ENCODE data around the gene PTTG1IP2.

PTTG1IP2 gene

DNA sequence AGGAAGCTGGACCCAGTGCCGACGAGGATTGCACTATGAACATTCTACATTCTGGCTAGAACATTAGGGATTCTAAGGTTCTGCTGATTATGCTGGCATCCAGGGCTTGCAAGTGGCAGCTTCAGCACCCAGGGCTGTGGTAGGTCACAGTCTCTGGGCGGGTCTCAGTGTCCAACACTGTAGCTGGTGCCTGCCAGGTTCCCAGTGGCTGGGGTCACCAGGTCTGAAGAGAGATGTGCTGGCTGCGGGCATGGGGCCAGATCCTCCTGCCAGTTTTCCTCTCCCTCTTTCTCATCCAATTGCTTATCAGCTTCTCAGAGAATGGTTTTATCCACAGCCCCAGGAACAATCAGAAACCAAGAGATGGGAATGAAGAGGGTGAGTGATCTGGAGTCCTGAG, at the start of gene PTTG1IP2:
Gene PTTG1IP2 (plus strand): TSS at position 86 of the 400 bp plus-strand sequence. CDS start 148 bp downstream, at position 234.
- no peak for DNase-seq (ENCODE audit: low read depth)

DNA sequence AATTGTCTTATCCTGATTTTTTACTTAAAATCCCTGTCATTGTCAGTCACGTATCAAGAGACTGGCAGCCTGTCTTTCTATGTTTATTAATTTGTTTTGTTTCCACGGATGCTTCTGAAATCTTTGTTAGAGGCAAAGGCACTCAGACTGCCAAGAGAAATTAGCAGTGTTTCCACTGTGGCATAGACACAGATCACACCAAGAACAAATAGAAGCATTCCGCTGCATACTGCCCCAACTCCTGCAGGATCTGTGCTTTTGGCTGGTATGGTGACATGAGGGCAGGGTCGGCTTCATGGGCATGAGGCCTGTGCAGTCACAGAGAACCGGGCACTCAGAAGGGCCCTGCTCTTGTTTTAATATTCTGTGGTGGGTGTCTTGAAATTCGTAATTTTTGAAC, 47.8 kb upstream of the PTTG1IP2 start:
- no peak for DNase-seq (ENCODE audit: low read depth)

DNA sequence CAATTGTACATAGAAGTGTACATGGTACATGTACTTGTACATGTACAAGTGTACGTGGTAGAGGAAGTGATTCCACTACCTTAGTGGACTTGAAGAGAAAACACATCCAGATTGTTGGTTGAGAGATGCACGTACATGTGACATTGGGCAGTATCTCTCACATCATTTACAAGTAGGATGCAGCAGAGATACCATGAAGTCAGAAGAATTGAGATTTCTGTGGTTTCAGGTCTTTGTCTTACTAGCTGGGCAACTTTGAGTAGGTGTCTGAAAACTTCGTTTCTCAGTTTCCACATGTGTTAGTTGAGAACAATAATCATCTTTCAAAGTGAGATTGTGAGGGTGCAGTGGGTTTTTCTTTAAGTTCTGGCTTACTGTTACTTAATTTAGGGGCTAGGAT, 44.7 kb upstream of the PTTG1IP2 start:
- DNase-seq (ENCODE audit: low read depth) = no peak

DNA sequence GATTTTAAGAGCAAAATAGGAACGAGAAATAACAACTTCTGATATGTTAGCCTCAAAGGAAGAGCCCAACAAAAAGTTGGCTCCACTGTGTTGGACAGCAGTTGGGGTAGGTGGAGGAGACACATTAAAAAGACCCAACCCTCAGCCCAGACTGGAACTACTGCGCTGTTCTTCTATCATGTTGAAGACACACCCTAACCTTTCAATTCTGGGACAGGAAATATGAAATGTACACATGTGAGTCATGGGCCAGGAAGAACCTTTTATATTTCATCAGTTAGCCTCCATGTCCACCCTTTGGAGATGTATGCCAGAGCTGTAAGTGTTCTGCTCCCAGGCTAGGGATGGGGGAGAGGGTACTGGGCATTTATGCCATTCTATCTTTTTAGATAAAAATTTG, 44.1 kb upstream of the PTTG1IP2 start:
- DNase-seq (ENCODE audit: low read depth) = no peak

GRCh38 chr7:90430614-90431460, 38.6 kb upstream of the PTTG1IP2 start:
- DNase-seq (ENCODE audit: low read depth) = no peak

- no peak for DNase-seq (ENCODE audit: low read depth)
Observed at GRCh38 chr7:90432752-90433151, 36.7 kb upstream of the PTTG1IP2 start.

DNA sequence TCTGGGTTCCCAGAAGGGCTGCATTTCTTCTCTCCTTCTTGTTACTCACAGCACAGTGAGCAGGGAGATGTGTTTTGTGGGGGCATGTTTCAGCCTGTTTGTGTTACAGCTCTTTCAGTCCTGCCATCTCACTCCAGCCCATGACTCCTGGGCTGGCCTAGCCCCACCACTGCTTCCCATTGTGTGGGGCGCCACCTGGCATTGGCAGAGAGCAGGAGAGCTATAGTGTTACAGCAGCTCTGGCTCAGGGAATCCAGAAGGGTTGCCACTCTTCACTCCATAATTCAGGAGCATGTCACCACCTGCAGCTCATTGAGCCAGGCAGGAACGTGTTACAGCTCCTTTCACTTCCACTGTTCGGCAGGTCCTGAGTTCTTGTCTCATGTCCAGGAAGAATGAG, 36.2 kb upstream of the PTTG1IP2 start:
- DNase-seq (ENCODE audit: low read depth) = no peak

GRCh38 chr7:90445633-90446032, 23.8 kb upstream of the PTTG1IP2 start:
- DNase-seq (ENCODE audit: low read depth) = no peak

GRCh38 chr7:90446137-90446899, 23.1 kb upstream of the PTTG1IP2 start:
- DNase-seq (ENCODE audit: low read depth) = no peak

DNA sequence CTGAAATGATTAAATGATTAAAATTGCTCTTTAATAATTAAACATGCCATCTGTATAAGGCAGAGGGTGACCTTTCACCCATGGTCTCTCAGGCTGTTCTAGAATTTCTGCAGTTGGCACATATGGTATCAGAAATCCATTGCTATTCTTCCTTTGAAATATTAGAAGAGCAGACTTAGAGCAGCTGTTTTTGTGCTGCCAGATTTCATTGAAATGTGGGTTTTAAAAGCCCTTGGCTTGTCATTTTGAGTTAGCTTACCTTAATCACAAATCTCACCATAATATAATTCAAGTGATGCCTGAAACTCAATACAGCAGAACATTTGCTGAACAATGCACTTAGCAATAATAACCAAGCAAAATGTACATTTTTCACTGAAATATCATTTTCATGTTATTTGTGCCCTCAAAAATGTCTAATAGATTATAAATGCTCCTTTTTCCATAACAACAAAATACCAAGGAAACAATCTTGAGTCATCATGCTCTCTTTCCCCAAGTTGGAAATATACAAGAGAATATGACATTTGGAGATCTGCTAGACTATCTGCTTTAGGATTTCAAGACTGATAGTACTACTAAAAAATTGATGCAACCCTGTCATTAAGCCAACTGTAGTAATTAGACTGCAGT, 16.1 kb upstream of the PTTG1IP2 start:
- no peak for DNase-seq (ENCODE audit: low read depth)

DNA sequence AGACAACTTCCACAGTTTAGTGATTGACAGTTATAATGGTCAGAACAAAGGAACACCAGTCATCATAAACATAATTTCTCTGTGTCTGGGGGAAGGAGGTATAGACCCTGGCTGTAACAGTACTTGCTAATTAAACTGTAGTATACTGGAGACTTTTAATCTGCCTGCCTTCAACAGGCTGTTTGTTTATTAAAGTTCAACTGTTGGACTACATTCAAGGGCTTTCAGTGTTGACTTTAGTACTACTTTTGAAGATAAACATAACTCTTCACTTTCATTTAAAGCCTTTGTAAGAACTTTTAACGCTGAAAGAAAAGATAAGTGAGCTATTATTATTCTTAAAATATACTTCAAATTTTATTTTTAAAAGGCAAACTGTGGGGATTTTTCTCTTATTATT, 15.5 kb upstream of the PTTG1IP2 start:
- no peak for DNase-seq (ENCODE audit: low read depth)

DNA sequence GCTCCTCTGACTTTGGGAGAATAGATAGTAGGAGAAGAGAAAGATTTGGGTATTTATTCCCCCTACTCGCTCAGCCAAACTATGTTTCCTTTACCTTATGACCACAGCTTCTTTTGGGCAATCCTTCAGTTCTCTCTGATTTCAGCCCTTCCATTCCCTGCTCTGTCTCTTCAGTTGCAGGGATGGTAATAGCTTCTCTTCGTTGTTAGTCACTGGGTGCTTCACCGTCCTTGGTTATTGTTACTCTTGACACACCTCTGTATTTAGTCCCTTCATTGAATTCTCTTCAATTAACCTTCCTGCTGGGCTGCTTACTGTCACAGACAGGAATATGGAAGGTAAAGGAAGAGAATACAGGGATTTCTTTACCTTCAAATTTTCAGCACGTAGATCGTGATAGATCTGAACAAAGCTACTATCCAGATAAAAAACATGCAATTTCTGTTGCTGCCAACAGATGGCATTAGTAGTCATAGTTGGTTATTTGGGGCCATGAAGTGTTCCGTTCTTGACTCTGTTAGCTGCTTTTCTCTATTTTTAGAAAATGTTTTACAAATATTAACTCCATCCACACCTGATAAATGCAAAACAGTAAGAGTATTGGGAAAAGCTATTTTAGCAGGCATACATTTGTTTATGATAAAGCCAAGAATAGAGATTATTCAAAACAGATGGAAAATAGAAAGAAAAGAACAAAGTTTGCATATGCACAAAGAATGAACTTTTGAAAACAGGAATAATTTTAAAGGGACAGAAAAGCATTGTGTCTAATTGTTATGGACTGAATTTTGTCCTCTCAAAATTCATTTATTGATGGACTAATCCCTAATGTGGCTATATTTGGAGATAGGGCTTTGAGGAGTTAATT, 14.0 kb upstream of the PTTG1IP2 start:
- DNase-seq (ENCODE audit: low read depth) = peak; percentile 43

- no peak for DNase-seq (ENCODE audit: low read depth)
Observed at GRCh38 chr7:90458104-90458503, 11.3 kb upstream of the PTTG1IP2 start.

DNA sequence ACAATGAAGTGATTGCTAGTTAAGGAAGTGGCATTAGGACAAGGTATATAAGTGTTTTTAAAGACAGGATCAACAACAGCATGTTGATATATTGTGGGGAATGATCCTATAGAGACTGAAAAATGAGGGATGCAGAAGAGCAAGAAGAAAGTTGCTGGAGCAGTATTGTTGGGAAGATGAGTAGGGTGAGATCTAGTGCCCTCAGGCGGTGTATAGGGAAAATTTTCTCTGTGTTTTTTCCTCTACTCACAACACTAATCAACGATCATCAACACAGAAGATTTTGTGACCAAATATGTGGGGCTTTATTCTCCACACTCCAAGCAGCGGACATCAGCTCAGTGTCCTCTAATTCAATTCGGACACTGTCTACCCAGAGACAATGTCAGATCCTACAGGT, 9.6 kb upstream of the PTTG1IP2 start:
- peak; percentile 14 for DNase-seq (ENCODE audit: low read depth)

- DNase-seq (ENCODE audit: low read depth) = peak; percentile 30
Observed at GRCh38 chr7:90461219-90461618, 8.2 kb upstream of the PTTG1IP2 start.

DNA sequence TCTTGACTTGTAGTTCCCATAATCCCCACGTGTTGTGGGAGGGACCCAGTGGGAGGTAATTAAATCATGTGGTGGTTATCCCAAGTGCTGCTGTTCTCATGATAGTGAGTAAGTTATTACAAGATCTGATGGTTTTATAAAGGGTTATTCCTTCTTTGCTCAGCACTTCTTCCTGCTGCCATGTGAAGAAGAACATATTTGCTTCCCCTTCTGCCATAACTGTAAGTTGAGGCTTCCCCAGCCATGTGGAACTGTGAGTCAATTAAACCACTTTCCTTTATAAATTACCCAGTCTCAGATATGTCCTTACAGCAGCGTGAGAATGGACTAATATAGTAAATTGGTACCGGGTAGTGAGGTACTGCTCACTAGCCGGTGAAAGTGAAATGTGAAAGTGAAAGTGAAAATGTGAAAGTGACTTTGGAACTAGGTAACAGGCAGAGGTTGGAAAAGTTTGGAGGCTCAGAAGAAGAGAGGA, 6.2 kb upstream of the PTTG1IP2 start:
- peak; percentile 24 for DNase-seq (ENCODE audit: low read depth)

- no peak for DNase-seq (ENCODE audit: low read depth)
Observed at GRCh38 chr7:90465816-90466215, 3.6 kb upstream of the PTTG1IP2 start.

DNA sequence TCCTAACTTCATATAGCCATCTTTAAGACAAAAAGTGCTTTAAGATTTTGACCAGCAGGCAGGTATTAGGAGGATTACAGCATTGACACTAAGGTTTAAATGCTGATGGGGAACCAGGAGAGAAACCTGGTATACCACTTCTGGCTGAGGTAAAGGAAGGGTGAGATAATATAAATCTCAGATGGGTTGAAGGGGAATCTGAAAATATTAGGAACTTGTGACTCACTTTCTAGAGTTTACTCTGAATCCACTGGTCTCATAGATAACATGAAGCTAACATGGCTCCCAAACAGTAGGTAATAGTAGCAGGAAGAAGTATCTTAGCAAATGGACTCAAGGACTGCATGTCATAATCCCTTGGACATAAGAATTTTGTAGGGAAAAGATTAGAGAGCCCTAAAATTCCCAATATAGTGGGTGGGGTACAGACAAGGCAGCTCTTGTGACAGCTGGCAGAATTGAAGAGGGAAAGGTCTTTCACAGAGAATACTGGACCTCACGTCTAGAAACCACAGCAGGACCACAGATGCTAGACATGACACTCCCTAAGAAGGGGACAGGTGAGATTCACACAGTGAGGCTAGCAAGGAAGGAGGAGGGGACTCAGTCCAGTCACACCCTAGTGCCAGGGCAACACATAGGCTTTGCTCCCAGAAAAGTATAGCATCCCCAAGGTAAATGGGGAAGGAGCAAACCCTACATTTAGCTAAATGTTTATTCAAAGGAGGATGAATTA, 3.5 kb downstream of the PTTG1IP2 start:
- DNase-seq (ENCODE audit: low read depth) = no peak

DNA sequence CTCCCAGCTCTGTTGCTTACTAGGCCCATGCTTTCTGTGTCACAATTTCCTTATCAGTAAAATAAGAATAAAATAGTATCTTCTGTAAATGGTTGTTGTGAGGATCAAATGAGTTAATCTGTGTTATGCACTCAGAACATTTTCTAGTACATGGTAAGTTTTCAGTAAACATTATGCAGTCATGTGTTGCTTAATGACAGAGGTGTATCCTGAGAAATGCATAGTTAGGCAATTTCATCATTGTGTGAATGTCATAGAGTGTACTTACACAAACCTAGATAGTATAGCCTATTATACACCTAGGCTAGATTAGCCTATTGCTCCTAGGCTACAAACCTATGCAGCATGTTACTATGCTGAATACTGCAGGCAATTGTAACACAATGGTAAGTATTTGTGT, 4.4 kb downstream of the PTTG1IP2 start:
- DNase-seq (ENCODE audit: low read depth) = peak; percentile 69

DNA sequence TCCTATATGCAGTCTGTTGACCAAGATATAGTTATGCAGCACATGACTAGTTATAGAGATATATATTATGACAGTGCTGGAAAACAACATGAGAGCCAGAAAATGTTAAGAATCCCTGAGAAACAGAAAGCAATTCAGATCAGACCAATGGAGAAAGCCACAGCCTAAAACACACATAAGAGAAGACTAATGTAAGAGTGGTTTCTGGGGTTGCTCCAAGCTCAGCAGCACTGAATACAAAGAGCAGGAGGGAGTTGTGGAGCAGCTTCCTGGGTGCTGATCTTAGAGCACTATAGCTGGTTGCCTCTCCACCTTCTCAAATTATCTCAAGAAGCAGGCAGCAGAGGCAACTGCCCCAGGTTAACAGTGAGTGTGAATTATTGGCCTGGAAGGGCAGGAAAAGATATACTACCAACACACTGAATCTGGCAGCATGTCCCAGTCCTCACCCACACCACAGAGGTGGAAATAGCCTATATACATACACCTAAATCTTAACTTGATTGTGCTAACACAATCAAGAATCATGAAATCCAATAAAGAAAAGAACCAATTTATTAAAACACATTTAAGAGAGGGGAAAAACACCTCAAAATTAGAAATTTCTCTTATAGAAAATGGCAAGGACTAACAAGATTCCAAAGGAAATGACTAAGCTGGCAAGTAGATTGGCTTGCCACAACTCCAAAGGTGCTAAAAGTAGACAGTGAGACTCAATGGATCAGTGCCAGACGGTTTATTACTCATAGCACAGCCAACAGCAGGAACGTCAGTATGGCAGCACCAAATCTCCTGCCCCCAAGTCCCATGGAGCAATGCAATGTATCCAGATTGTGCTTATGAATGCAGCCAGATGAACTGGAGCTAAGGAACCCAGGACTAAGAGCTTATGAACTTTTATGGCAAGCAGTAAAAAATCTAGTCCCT, 5.1 kb downstream of the PTTG1IP2 start:
- DNase-seq (ENCODE audit: low read depth) = peak; percentile 77

All from amniotic epithelial cell (primary cell).